ENCODE measurements around the gene CD82.

CD82 gene

DNA sequence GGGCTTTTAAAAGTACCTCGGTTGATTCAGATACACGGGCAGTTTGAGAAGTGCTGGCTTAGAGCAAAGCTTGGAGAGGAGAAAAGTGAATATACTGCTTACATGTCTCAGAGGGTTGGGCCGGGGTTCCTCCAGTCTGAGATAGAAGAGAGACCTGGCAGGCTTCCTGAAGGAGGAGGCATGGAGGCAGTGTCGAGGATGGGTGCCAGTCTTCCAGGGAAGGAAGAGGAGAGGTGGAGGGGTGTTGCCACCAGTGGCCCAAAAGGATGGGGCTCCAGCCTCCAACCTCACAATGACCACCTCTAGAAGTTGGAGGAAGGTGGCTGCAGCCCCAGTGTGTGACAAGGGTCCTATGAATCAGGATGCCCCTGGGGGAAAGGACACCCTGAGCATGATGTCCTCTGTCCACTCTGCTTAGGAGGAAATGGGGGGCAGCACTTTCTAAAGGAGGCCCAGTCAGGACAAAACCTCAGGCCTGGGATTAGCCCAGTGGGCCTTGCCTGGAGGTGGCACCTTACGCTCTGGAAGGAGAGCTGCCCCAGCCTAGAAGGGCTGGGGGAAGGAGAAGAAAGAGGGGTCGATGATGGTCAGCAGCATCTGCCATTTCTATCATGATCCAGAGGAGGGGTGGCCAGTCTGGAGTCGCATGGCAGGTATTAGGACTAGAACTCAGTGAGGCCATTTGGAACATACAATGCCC lies 65.2 kb downstream of the CD82 start:
- no peak for TF ChIP-seq Cebpa-rat (IDR thresholded peaks at IDR 0.05)
- Histone ChIP-seq H3K27ac (no peak overlapping the region), H4K20me1 (peaks cover 0 to 7% (median 0%) of the 10 kb centered on the region in 11 experiments; a peak in 1 of 22 replicates)

DNA sequence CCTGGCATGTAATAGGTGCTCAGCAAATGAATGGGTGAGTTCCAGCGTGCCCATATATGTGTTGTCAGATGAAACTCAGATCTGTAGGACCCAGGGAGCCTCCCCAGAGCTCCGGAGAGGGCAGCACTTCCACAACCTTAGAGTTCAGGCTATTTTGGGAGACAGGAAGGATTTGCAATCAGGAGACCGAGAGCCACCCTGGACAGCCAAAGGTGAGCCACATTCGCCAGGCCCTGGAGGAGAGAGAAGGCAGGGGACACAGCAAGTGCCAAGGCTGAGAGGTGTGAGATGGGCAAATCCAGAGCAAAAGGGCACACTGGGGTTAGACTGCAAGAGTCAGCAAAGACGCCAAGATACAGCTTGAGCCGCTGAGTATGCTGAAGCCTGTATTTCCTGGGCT lies 66.4 kb downstream of the CD82 start:
- no peak overlapping the region for H3K27ac ChIP-seq
- no peak for TF ChIP-seq Cebpa-rat (IDR thresholded peaks at IDR 0.05)
- 0 out of 22 replicates have a peak overlapping the region, but pooled peaks of 2 of the 11 experiments have one; percentile 3 to 5 for H3K4me2 ChIP-seq
- peaks cover 10 to 61% (median 52%) of the 10 kb centered on the region in 10 experiments for H3K4me1 ChIP-seq
- H3K9ac ChIP-seq: no peak overlapping the region
- H4K20me1 ChIP-seq: peaks cover 0 to 7% (median 0%) of the 10 kb centered on the region in 11 experiments; a peak in 1 of 22 replicates
- H3K36me3 ChIP-seq: no peaks in the 10 kb centered on the region; a peak in 1 of 22 replicates
- peaks cover 0 to 4% (median 0%) of the 10 kb centered on the region in 11 experiments; a peak in 1 of 22 replicates for H3K27me3 ChIP-seq
- H3K4me3 ChIP-seq: no peak overlapping the region
- H3K9me3 ChIP-seq (replicated peaks in 1 of 11): peaks cover 0 to 3% (median 0%) of the 10 kb centered on the region in 11 experiments; a peak in 3 of 22 replicates

More for the DNA sequence above, 65.2 kb downstream of the CD82 start:
- Histone ChIP-seq H3K36me3 (no peaks in the 10 kb centered on the region; a peak in 1 of 22 replicates), H3K4me3 (no peak overlapping the region), H3K9ac (no peak overlapping the region), H3K4me1 (peaks cover 15 to 73% (median 62%) of the 10 kb centered on the region in 10 experiments), H3K27me3 (peaks cover 0 to 6% (median 0%) of the 10 kb centered on the region in 11 experiments; a peak in 1 of 22 replicates), H3K9me3 (replicated peaks in 1 of 11) (peaks cover 0 to 14% (median 0%) of the 10 kb centered on the region in 11 experiments; a peak in 4 of 22 replicates), H3K4me2 (no peak overlapping the region)

DNA sequence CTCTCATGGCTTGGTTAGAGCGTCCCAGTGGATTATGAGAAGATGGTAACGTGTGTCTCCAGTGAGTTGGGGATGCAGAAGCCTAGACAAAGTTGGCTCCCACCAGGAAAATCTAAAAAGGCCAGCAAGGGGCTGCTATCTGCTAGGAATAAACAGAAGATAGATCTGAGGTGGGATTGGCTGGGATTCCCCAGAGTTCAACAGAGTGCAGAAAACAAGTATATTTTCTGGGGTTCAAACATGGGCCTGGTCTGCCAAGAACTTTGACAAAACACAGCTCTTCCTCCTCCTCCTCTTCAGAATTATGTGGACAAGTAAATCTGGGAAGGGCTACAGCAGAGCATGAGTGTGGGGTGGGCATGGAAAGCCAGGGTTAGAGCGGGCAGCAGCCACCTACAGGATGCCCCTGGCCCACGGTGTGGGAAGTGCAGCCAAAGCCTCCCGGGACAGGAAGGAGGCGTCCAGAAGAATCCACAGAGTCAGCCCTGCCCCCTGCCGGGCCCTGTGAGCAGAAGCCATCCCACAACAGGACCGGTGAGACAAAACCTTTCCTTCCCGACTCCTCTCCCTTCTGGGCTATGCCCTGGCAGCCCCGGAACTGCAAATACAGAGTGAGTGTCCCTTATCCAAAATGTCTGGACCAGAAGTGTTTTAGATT lies 67.1 kb downstream of the CD82 start:
- Histone ChIP-seq H3K9me3 (replicated peaks in 1 of 11) (no peaks in the 10 kb centered on the region), H3K36me3 (no peaks in the 10 kb centered on the region), H3K27ac (no peak overlapping the region), H3K4me3 (no peak overlapping the region), H3K4me2 (peak overlapping the region in 7 of 11 experiments; percentile 6 to 31 (median 24); a peak in 9 of 22 replicates), H3K9ac (no peak overlapping the region), H3K4me1 (peaks cover 10 to 53% (median 44%) of the 10 kb centered on the region in 10 experiments), H4K20me1 (peaks cover 0 to 7% (median 0%) of the 10 kb centered on the region in 11 experiments; a peak in 1 of 22 replicates), H3K27me3 (0 out of 22 replicates have a peak, but pooled peaks cover 0 to 4% (median 0%) of the 10 kb centered on the region in 11 experiments)
- TF ChIP-seq Cebpa-rat (IDR thresholded peaks at IDR 0.05): no peak

DNA sequence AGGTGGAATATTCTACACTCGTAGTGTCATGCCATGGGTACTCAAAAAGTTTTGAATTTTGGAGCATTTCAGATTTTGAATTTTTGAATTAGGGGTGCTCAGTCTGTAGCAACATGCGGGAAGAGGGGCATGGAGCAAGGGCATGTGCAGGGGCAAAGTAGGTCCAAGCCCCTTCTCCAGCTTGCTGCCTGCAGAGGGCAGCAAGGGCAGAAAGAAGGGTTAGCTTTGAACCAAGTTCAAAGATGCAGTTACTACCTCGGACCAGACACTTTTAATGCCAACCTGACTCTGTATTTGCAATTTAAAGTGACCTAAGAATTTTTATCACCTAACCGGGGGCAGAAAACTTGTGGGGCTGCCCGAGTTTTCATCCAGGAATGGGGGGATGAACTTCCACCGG lies 68.2 kb downstream of the CD82 start:
- no peaks in the 10 kb centered on the region for H3K27me3 ChIP-seq
- no peak for TF ChIP-seq Cebpa-rat (IDR thresholded peaks at IDR 0.05)
- no peak overlapping the region for H3K4me3 ChIP-seq
- H4K20me1 ChIP-seq: no peaks in the 10 kb centered on the region; a peak in 1 of 22 replicates
- no peaks in the 10 kb centered on the region for H3K36me3 ChIP-seq
- peaks cover 10 to 43% (median 33%) of the 10 kb centered on the region in 10 experiments for H3K4me1 ChIP-seq
- peak overlapping the region in 1 of 11 experiments; percentile 69; a peak in 1 of 22 replicates for H3K27ac ChIP-seq
- peak overlapping the region in 7 of 11 experiments; percentile 76 to 93 (median 87); a peak in 12 of 22 replicates for H3K4me2 ChIP-seq
- 0 out of 22 replicates have a peak overlapping the region, but pooled peaks of 1 of the 11 experiments have one; percentile 48 for H3K9ac ChIP-seq
- H3K9me3 ChIP-seq (replicated peaks in 1 of 11): no peaks in the 10 kb centered on the region

DNA sequence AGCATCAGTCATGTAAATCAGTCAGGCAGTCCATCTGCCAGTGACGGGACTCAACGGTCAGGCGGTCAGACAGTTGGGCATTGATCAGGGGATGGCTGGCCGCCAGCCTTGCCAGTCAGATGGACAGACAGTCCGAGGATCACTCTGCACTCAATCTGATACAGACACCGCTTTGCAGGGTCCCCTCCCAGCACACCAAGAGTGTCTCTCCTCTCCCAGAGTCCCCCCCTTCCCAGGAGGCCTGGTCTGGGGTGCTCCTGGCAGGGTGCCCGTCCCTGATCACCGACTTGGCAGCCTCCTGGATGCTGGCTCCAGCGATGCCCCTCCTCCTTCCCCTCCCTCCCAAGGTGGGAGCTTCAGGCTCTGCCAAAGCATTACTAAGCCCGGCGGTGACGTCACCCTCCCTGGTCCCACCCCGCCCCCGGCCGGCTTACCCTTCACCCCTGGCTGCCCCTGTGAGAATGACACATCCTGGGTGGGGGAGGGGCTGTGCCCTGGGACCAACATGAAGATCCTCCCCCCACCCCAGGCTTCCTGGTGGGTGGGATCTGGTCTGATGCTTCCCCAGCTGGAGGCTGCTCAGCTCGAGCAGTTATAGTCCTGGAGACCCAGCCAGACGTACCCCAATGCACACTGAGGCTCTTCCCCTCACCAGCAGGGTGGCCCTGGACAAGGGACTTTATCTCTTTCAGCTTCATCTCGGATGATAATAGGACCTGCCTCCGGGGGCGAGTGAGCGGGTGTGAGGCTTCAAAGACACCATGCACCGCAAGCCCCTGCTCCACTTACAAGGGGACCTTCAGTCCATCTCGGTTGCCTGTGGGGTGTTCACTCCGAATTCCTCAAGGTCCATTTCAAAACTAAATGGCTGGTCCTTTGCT lies 69.2 kb downstream of the CD82 start:
- H3K4me3 ChIP-seq: no peak overlapping the region; a peak in 1 of 20 replicates
- H3K27ac ChIP-seq: peak overlapping the region in 8 of 11 experiments; percentile 4 to 69 (median 34); a peak in 11 of 22 replicates
- H3K9ac ChIP-seq: peak overlapping the region in 2 of 11 experiments; percentile 48 to 57; a peak in 4 of 22 replicates
- H3K4me2 ChIP-seq: peak overlapping the region; percentile 59 to 93 (median 86)
- no peaks in the 10 kb centered on the region; a peak in 1 of 22 replicates for H4K20me1 ChIP-seq
- TF ChIP-seq Cebpa-rat (IDR thresholded peaks at IDR 0.05): no peak
- H3K9me3 ChIP-seq (replicated peaks in 1 of 11): no peaks in the 10 kb centered on the region
- peaks cover 10 to 38% (median 31%) of the 10 kb centered on the region in 10 experiments for H3K4me1 ChIP-seq
- H3K36me3 ChIP-seq: no peaks in the 10 kb centered on the region
- H3K27me3 ChIP-seq: no peaks in the 10 kb centered on the region

DNA sequence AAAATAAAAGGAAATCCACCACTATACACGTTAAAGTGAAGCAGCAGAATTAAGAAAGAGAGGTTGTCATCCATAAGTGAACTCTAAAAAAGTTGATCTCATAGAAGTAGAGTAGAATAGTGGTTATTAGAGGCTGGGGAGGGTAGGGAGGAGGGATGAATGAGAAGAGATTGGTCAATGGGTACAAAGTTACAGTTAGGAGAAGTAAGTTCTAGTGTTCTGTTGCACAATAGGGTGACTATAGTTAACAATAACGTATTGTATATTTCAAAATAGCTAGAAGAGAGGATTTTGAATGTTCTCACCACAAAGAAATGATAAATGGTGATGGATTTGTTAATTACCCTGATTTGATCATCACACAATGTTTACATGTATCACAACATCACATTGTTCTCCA lies 72.0 kb downstream of the CD82 start:
- peaks cover 5 to 10% (median 5%) of the 10 kb centered on the region in 11 experiments for H3K9me3 ChIP-seq (replicated peaks in 1 of 11)
- no peak overlapping the region for H3K9ac ChIP-seq
- no peaks in the 10 kb centered on the region; a peak in 1 of 22 replicates for H4K20me1 ChIP-seq
- no peaks in the 10 kb centered on the region for H3K27me3 ChIP-seq
- no peak overlapping the region for H3K4me2 ChIP-seq
- peaks cover 10 to 33% (median 28%) of the 10 kb centered on the region in 10 experiments for H3K4me1 ChIP-seq
- H3K4me3 ChIP-seq: no peak overlapping the region
- H3K27ac ChIP-seq: no peak overlapping the region
- TF ChIP-seq Cebpa-rat (IDR thresholded peaks at IDR 0.05): 0 out of 22 replicates have a peak, but pooled peaks of 1 of the 11 experiments have one; percentile 17
- H3K36me3 ChIP-seq: no peaks in the 10 kb centered on the region

DNA sequence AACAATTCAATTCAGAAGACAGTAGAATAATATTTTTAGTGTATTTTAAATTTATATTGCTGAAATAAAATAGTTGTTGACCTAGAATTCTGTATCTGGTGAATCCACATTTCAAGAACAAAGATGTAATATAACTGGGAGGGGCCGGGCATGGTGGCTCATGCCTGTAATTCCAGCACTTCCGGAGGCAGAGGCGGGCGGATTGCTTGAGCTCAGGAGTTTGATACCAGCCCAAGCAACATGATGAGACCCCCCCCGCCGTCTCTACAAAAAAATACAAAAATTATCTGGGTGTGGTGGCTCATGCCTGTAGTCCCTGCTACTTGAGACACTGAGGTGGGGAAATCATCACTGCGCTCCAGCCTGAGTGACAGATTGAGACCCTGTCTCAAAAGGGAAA lies 72.6 kb downstream of the CD82 start:
- H4K20me1 ChIP-seq: no peaks in the 10 kb centered on the region; a peak in 1 of 22 replicates
- no peak overlapping the region for H3K4me2 ChIP-seq
- H3K9ac ChIP-seq: no peak overlapping the region
- TF ChIP-seq Cebpa-rat (IDR thresholded peaks at IDR 0.05): no peak
- no peaks in the 10 kb centered on the region for H3K27me3 ChIP-seq
- H3K4me3 ChIP-seq: no peak overlapping the region
- H3K9me3 ChIP-seq (replicated peaks in 1 of 11): peaks cover 10 to 16% (median 11%) of the 10 kb centered on the region in 11 experiments
- no peak overlapping the region for H3K27ac ChIP-seq
- no peaks in the 10 kb centered on the region for H3K36me3 ChIP-seq
- H3K4me1 ChIP-seq: peaks cover 10 to 28% (median 23%) of the 10 kb centered on the region in 10 experiments

DNA sequence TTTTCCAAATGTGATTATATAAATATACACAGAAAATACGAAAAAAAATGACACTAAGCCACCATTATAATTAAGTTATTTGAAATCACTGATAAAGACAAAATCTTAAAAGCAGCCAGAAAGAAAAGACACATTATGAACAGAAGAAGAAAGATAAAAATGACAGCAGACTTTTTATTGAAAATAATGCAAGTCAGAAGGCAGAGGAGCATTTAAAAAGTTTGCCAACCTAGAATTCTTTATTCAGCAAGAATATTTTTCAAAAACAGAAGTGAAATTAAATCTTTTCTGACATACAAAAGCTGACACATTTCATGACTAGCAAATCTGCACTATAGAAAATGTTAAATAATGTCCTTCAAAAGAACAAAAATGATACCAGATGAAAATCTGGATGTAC lies 77.8 kb downstream of the CD82 start:
- Histone ChIP-seq H3K36me3 (no peaks in the 10 kb centered on the region), H4K20me1 (no peaks in the 10 kb centered on the region), H3K9me3 (replicated peaks in 1 of 11) (peaks cover 28 to 42% (median 34%) of the 10 kb centered on the region in 11 experiments), H3K4me2 (no peak overlapping the region), H3K27me3 (no peaks in the 10 kb centered on the region), H3K27ac (no peak overlapping the region), H3K4me1 (no peaks in the 10 kb centered on the region), H3K9ac (no peak overlapping the region), H3K4me3 (no peak overlapping the region)
- no peak for TF ChIP-seq Cebpa-rat (IDR thresholded peaks at IDR 0.05)

All from BLaER1 treated with 17β-estradiol and CSF1 and Interleukin-3, amounts not matched to agents 10 nM and 100 nM (cell line).